GM19438 (cell line): ENCODE measurements around the gene BAHCC1.

Experiments
- ATAC-seq: cut with Tn5 transposase; IDR thresholded peaks from one replicate; pipeline ENCODE4 v1.9.1; 2021; ENCODE audit warnings: low read depth; ENCODE audit not compliant: unreplicated experiment

BAHCC1 gene

DNA sequence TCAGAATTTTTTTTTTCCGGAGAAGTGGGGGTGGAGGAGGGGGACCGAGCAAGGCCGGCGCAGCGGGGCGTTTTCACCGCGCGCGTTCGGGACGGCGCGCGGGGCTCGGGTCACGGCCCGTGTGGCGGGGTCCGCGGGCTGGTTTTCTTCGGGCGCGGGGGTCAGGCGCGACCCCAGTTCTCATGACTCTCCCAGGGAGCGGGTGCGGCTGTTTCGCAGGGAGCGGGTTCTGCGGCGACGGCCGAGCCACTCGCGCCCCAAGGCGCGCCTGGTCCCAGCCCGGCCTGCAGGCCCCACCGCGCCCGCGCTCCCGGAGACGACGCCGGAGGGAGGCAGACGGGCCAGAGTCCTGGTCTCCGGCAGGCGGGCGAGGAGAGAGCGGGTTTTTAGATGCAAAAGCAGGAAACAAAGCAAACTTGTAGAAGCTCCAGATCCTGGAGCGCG, 1.0 kb downstream of the BAHCC1 start:
- ATAC-seq, result no peak

DNA sequence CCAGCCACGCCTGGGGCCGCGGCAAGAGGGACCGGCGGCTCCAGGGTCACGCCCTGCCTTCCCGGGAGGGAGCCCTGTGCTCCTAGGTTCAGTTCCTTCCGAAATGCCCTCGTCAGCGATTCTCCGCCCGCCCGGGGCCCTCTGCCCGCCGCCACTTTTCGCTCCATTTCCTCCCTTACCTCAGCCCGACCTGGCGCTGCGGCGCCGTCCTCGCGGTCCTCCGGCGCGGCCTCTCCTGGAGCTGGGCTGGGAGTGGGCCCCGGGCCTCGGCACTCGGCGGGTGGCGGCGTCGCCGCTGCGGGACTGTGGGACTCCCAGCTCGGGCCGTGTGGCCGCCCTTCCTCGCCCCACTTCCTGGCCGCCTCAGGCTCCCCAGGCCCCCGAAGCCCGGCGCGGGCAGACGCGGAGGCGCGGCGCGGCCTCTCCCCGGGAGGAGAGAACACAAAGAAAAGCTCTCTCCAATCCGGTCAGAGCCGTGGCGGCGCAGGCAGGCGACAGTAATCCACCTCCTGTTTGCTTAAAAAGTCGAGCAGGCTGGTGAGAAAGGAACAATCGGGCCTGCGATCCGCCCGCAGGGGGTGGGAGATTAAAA, 1.6 kb downstream of the BAHCC1 start:
- ATAC-seq, result no peak

DNA sequence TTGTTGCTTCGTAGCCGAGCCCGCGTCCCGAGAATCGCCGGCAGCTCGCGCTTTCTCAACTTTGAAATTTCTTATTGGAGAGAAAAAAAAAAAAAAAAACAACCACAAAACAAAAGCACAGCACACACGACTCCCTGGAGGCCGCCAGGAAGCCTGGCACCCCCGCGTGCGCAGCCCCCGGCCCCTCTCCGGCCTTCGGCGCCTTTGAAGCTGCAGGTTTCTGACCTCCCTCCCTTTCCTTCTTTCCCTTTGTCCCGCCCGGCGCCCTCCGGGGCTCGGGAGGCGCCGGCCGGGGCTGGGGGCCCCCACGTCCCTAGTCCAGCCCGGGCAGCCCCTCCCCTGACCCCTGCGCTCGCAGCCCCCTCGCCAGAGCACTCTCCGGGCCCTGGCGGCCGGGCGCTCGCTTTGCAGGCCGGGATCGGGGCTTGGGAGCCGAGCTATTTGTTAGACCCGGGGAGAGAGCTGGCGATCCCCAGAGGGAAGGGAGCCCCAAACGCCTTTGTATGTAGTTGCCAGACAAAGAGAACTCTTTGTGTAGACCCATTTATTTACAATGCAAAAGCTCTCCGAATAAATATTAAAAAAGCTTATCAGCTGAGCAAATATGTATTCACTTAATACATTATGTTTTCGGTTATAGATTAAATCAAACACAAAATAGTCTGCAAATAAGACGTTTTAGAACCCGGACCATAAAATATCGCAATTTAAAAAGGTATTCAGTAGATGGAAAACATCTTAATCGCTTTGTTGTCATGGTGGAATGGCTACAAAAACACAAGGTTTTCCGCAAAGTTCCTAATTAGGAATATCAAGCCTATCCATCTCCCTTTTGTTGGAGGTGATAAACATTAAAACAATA, 2.3 kb downstream of the BAHCC1 start:
- no peak for ATAC-seq

DNA sequence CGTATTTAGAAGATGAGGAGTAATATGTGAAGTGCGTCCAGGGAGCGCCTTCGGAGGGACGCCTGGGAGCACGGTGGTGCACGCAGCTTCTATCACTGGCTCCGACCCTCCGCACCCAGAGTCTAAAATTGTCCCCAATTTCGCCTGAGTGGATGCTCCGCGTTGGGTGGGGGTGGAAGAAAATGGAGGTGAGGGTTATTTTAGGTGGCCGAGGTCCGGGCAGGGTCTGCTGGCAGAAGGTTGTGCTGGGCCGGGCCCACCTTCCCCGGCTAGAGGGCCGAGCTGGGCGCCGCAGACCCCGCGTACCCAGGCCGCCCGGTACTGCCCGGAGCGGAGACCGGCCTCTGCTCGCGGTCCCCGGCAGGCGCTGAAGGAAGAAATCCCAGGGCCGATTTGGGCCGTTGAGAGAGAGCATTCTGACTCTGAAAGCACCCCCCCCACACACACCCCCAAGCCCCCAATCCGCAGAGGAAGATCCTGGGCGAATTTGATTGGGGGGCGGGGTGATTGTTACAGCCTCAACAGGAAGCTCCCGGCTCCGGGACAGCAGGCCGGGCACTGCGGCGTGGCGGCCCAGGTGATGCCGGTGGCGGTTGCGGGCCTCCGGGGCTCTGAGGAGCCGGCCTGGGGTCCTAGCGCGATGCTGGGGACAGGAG, 3.0 kb downstream of the BAHCC1 start:
- no peak for ATAC-seq

DNA sequence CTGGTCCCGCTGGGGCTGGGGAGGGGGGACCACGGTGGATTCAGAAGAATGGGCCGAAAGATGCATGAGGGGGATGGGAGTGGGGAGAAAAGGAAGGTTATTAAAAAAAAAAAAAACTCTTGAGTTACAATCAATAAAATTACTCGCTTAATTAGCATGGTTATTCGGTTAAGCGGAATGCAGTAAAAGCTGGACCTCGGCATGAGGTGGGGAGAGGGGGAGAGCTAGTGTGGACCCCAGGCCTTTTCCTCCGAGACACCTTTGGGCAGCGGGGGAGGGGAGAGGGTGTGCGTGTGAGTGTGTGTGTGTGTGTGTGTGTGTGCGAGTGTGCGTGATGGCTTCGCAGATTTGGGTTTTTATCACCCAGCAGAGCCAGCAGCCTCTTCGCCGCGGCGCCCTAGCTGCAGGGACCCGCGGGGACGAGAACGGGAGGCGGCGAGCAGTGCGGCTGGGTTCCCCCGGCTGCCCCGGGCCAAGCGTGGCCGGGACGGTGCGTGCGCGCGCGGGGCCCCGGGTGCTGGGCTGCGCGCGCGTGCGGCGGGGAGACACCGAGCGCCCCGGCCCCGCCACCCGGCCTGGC, 3.7 kb downstream of the BAHCC1 start:
- no peak for ATAC-seq

DNA sequence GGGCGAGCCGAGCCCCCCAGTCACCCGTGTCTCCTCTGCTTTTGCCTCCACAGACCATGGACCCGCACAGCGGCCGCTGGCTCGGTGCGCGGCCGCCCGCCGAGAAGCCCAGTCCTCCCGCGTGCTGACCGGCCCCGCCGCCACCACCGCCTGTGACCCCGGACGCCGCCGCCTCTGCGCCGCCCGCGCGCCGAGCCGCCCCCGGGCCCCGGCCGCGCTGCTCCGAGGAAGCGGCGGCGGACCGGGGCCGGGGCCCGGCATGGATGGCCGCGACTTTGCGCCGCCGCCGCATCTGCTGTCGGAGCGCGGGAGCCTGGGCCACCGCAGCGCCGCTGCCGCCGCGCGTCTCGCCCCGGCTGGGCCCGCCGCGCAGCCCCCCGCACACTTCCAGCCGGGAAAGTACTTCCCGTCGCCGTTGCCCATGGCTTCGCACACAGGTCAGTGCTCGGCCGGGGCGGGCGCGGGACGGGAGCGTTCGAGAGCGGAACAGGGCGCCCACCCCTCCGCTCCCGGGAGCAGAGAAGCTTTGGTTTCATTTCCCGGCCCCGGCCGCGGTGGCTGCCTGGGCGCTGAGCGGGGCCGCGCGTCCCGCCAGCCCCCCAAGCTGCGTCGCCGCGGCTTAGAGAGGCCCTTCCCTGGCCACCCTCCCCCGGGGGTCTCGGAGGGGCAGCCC, 4.4 kb downstream of the BAHCC1 start:
- ATAC-seq, result no peak

DNA sequence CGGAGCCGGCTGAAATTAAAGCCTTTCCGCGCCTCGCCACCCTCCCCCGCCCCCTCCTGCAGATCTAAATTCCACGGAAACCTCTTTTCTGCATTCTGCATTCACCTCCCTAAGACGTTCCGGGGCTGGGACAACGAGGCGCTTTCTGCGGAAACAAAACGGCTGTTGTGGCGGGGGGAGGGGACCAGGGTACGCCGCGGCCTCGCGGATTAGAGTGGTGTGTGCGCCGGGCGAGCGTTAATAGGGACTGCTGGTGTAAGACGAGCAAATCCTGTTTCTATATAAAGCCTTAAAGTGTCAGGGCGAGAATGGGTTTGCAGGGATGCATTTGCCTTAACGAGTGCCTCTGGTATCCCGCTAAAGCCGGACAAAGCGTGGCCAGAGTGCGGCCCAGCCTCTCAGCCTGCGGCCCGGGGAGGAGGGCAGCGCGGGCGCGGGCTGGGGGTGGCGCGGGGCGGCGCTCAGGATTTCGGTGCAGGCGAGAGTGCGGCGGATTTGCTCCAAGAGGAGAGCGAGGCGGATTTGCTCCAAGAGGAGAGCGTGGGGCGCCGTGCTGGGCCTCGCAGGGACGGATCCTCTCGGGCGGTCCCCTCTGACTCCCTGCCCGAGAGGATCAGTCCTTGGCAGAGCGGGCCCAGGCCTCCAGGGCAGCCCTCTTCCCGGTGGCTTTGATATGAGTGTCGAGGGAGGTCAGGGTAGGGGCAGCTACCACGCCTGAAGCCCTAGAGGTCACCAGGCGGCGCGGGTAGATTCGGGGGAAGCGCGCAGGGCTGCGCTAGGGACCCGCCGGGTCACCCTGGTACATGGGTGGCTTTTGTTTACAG, 5.1 kb downstream of the BAHCC1 start:
- no peak for ATAC-seq

DNA sequence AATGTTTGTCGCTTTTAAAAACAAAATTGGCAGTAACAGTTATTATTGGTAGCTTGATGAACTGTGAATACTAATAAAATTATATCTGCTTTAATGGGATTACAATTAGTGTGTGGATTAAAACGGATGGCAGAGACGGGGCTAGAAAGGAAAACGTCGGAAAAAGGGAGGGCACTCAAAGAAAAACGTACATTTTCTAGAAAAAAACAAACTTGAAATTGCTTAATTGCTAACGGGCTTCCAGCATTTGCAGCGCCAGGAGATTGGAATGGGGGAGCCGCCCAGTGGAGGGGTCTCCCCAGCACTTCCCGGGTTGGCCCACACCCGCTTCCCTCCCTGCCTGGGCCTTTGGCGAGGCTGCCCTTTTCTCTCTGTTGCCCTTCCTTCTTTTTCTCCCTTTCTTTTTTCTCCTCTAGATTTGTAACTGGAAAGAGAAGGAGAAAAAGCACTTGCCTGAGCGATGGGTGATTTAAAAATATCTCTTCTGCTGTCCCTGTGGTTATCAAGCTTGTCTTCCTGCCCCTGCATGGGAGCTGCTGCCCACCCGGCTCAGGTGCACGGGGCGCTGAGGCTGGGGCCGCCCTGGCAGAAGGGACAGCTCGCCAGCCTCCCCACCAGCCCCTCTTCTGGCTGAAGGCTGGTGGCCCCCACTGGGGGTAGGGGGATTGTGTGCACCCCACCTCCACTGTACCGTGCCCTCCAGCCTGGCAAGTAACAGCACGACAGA, 5.9 kb downstream of the BAHCC1 start:
- ATAC-seq, result no peak

DNA sequence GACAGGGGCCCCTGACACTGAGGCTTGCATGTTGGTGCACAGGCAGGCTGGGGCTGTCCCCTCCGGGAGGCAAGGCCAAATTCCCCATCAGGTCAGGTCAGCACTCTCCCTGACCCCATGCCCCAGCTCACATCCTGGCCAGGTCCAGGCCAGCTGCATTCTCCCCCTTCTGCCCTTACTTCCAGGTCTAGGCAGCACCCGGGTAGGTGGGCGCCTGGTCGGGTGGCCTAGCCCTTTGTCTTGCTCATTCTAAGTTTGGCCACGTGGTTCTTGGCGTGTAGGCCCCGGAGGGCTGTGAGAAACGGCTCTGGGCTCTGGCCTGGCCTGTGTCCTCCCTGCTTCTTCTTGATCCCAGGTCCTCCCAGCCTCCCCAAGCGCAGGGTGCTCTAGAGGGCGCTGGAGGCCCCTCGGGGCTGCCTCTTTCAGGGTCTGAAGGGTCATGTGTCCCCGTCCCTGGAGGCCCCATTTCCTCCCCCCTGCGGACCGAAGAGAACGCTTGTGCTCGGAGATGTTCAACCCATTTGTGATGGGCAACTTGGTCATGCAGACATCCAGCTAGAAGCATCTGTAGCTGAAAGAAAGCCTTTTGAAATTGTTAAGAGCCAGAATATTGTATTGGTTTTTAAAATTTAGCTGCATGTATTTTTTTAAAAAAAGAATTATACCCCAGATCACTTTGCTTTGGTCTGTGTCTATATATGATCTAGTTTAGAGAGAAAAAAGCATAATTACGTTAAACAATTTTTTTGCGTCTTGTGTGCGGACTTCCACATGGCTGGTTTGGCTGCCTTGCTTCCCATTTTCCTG, 6.7 kb downstream of the BAHCC1 start:
- ATAC-seq, result no peak

DNA sequence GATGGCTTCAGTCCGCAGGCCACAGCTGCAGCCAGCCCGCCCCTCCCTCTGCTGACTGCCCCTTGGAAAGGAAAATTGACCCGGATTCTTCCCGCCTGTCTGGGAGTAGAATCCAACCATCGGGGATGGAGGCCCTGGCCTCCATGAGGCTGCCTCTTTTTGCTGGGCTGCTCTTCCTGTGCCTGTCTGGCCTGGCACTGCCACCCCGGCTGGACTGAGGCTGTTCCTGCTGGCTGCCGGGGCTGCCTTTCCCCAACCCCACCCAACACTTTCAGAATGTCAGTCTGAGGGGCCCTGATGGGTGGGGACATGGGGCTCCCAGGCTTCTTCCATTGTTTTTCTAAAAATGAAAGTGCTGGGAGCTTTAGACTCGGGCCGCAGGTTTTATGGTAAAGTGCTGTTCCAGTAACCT, 7.3 kb downstream of the BAHCC1 start:
- ATAC-seq, result no peak

DNA sequence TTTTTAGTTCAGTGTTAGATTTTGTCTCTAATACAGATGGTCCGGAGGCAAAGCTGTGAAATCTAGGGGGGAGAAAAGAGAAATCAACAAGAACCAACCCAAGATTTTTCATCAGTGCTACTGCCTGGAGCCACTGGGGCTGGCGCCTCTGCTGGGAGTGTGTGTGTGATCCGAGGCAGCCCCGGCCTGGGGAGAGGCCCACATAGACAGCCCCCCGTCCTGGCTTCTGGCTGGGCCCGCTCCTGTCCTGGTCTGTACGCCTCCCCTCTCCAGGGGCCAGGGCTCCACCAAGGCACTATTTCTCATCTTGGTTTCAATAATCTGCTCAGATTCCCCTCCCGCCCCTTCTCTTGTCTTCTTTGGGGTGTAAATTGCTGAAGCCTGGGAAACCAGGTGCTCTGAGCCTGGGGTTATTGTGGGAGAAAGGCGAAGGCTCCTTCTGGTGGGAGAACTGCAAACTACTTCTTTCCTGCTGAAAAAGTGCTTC, 7.8 kb downstream of the BAHCC1 start:
- ATAC-seq, result no peak

DNA sequence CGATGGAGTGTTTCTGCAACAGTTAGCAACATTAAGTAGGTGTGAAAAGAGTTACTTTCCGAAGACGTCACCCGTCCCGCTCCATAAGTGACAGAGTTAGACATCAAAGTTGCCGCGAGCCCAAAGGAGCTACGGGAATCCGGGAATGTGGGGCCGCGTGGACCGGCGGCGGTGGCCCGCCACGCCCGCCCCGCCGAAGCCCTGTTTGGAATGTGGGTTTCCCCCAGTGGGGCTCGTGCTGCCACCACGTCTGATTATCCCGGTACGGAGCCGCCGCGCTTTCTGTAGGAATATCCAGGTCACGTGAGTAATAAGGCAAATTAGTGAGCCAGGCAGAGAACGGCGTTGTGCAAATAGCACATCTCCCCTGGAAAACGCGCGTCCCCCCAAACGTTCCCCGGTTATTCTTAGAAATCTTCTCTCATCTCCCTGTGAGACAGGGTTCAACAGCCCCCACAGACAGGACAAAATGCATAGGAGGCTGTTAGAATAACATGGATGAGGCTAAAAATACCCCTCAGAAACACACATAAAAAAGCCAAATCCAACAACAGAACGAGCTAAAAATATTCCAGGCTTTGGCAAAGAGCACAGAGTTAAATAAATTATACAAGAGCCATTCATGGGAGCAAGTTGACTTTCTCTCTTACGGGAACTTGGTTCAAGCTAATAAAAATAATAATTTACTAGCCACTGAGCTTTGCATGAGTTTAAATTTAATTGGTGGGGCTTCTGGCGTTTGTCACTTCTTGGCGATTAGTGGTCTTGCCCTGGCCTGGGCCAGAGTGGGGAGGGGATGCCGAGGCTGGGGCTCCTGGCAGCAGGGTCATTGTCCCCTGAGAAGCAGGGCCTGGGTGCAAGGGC, 8.6 kb downstream of the BAHCC1 start:
- no peak for ATAC-seq

DNA sequence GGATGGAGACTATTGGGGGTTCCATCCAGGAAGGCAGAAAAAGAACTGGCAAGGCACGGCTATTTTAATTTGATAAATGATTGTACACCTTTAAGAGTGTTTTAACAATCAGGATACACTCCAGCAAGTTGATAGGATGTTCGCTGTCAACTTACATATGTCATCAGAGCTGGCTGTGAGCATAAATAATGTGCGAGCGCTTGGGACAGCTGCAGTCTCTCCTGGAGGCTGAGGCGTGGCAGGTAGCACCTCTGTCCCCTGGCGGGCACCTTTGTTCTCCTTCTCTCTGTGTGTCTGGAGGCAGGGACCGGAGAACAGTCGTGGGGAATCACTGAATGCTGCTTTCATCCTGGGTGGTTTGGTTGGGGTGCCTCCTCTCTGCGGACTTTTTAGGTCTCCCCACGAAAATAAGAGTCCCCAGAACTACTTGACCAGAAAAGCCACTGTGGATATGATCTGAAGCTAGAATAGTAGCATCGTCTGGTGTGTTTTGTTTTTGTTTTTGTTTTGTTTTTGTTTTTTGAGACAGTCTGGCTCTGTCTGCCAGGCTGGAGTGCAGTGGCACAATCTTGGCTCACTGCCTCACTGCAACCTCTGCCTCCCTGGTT, 9.4 kb downstream of the BAHCC1 start:
- no peak for ATAC-seq

DNA sequence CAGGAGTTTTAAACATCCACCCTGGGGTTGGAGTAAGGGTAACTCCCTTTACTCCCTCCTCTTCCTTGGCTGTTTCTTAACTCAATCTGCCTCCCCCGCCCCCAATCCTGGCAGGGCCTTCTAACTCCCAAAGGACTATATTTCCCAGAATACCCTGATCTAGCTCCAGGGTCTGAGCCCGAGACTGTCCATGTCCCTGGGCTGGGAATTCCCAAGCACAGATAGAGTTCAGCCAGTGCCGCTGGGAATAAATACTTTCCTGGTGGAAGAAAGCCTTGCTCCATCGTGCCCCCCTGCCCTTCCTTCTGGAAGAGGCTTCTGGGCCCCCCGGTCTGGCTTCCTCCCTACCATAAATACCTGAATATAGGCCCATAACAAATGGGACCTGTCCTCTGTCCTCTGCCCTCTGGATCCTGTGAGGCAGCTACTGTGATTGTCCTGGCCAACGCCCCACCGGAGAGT, 10.2 kb downstream of the BAHCC1 start:
- no peak for ATAC-seq

DNA sequence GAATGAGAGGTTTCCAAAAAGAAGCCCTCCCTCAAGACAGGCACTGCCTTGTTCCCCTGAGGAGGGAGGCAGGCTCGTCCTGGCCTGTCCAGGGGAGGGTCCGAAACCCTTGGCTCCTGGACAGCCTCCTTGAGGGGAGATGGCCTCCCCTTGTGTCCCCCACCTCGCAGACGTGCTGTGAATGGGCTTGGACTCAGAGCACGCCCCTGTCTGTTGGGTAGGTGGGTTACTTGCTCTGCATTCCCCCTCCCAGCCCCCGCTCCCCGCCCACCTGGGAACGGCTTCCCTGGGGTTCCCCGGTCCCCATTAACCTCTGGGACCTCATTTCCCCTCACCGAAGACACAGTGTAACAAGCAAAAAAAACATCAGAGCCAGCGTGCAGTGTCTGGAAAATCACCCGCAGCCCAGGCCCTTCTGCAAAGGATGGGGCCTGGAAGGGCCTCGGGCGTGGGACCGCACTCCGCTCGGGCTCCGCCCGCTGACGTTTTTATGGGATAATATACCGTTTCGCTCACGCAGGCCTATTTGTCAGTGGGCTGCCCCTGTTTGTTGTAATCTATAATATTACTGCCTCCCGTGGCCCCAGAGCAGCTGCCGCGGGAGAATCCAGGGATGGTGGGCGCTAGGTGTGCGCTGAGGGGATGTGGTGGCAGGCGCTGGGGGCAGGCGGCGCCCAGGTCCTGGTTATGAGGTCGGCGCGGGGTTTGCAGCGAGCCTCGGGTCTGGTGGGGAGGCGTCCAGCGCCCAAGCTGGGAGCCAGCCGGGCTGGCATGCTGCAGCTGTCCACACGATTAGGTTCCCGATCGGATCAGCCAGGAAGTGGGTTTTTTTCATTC, 11.1 kb downstream of the BAHCC1 start:
- no peak for ATAC-seq

DNA sequence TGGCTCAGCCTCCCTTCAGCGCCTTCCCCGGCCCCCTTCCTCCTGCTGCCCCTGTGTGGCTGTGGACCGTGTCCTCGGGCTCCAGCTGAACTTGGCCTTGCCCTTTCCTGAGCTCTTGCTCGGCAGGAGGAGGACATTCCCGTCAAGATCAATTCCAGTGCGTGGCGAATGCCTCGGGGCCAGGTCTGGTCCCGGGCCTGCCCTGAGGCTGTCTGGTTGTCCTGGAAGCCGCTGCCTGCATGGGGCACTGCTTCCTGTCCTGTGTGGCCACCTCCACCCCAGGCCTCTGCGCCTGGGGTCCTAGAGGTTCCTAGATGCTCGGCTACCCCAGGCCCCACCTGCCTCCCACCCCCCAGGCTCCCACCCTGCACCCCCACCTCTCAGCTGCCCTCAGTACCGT, 12.8 kb downstream of the BAHCC1 start:
- no peak for ATAC-seq
